GM12872 (cell line): ENCODE data around the gene SLC37A1.
A peak's percentile ranks its signal among the peaks of the same experiment; 100 is the strongest.

ENCODE experiments used
- CTCF ChIP-seq: IDR thresholded peaks from 3 replicates; pipeline ENCODE4 v1.5.1; 2011; ENCODE audit warnings: low read depth, mild to moderate bottlenecking, low read length, moderate library complexity; ENCODE audit not compliant: insufficient read depth

Gene SLC37A1

GRCh38 chr21:42468491-42469131 lies 45.0 kb upstream of the SLC37A1 start:
- no peak for TF ChIP-seq CTCF

GRCh38 chr21:42469272-42469671 lies 44.4 kb upstream of the SLC37A1 start:
- TF ChIP-seq CTCF, result no peak

- no peak for TF ChIP-seq CTCF
These were observed 42.4 kb upstream of the SLC37A1 start for GRCh38 chr21:42471206-42471605.

- TF ChIP-seq CTCF, result no peak
These were observed 41.8 kb upstream of the SLC37A1 start for GRCh38 chr21:42471716-42472330.

- TF ChIP-seq CTCF, result no peak
These were observed 41.1 kb upstream of the SLC37A1 start for GRCh38 chr21:42472521-42472920.

GRCh38 chr21:42473498-42474042 lies 40.1 kb upstream of the SLC37A1 start:
- no peak for TF ChIP-seq CTCF

- TF ChIP-seq CTCF, result 0 out of 3 replicates have a peak, but pooled peaks have one; percentile 13
These were observed 39.4 kb upstream of the SLC37A1 start for GRCh38 chr21:42474043-42474831.
